NCI-H526 (cell line): ENCODE measurements around the gene KCNIP1.

Experiments used
- DNase-seq, 2 experiments: peaks; one replicate each; lab custom pipeline; 2025; lab: John Stamatoyannopoulos, UW

The KCNIP1 gene

DNA sequence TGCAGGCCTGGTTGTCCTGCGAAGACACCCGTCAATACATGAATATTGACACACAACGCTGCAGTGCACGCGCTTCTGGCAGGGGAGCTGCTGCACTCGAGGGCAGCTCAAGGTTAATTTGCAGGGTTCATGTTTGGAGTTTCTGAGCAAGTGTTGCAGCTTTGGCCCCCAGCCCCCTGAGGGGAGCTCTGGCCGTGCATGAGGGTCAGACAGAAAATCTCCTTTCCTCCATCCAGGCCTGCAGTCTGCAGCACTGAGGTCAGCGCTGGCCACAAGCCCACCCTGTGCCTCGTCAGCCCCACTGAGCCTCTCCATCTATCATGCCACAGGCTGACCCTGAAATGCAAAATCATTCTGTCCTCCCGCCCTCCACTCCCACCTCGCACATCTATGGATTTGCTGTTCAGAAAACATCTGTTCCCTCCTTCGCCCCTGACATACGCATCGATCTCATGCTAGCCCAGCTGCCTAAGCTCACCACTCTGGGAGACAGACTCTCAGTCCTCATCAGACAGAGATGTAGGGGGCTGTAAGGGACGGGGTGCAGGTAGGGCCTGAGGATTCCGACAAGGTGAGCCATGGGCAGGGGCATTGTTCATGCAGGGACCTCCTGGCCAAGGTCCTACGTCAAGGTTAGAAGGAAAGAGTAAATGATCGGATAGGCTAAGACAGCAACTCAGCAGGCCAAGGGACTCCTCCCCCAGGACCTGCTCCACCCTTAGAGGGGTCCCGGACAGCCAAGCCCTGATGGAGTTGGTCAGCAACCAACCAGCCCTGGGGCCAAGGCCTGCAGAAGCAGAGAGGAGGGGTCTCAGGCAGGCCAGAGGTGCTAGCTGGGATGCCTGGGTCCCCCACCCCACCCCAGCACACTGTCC lies 125.1 kb downstream of the KCNIP1 start:
- no peak for DNase-seq

DNA sequence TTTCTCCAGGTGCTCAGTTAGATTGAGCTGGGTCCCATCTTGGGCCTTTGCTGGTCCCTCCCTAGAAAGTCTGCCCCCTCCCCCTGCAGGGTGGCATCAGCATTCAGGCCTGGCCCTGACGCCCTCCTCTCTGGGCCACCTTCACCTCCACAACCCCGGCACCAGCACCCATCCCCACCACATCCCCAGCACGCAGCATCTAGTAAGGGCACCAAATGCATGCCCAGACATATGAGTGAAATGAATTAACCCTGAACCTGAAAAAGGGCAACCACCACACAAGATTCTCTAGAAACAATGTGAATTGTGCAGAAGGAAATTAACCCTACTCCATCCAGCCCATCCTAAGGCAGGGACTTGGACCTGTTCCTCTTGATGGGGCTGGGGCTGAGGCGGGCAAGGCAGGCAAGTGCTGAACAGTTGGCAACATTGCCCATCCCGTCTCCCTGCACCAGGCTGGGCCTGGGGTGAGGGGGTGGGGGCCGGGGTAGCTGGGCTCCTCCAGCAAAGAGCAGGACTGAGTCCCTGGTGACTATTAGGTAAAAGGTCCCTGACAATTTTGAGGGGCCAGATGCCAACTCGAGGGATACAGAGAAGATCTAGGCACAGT lies 125.9 kb downstream of the KCNIP1 start:
- DNase-seq, result no peak

DNA sequence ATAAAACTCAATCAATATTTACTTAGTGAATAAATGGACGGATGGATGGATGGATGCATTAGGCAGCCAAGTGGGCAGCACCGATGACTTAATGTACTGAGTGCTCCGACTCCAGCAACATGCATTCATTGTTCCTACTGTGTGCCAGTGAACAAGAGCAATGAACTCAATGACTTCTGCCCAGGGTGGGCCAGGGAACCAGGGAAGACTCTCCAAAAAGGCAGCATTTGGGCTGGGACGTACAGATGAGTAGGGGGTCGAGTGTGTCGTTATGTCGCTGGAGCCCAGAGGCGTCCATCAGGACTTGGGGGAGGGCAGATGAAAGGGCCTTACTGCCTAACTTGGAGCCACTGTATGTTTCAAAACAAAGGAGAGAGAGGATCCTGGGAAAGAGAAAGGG lies 126.4 kb downstream of the KCNIP1 start:
- no peak for DNase-seq

DNA sequence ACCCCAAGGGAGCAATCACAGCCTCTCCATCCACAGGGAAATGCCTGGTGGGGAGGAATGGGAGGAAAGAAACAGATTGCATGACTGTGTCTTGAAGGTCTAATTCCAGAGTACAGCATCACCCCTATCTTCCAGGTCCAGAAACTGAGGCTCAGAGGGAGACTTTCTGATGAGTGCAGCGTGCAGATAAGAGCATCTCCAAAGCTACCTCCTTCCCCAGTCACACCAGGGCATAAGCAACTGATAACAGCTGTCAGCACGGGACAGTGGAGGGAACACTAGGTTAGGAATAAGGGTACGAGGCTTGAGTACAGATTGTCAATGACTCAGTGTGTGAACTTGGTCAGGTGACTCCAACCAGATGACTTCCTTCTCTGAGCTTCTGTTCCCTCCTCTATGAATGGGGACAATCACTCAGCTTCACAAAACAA lies 126.9 kb downstream of the KCNIP1 start:
- no peak for DNase-seq

DNA sequence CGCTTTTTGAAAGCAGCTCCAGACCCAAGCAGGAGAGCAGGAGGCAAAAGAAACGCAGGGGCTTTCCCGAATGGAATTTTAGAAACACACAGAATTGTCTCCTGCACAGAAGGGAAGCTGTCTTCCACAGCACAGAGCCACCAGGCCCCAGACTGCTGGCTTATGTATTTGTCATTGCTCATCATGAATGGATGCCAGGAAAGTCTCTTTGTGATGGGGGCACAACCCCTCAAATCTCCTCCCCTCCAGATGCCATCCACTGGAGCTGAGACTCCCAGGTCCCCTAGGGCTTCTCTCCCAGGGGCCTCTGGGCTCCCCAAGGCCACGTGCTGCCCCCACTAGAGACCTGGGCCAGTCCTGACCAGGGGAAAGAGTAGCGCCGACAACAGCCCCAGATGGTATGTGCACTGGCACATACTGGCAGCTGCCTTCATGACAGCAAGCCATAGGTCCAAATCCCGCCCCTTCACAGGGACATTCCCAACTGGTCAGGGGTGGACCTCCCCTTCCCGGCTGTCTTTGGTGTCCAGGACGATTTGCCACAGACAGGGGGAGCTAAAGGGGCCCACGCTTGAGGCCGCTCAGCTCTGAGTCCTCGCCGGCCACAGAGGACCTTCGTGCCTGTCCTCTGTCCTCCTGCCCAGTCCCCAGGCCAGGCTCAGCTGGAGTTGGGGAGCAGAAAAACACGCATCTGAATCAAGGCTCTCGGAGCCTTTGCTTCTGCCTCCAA lies 127.8 kb downstream of the KCNIP1 start:
- peak in 1 of 2 experiments; percentile 13 for DNase-seq

DNA sequence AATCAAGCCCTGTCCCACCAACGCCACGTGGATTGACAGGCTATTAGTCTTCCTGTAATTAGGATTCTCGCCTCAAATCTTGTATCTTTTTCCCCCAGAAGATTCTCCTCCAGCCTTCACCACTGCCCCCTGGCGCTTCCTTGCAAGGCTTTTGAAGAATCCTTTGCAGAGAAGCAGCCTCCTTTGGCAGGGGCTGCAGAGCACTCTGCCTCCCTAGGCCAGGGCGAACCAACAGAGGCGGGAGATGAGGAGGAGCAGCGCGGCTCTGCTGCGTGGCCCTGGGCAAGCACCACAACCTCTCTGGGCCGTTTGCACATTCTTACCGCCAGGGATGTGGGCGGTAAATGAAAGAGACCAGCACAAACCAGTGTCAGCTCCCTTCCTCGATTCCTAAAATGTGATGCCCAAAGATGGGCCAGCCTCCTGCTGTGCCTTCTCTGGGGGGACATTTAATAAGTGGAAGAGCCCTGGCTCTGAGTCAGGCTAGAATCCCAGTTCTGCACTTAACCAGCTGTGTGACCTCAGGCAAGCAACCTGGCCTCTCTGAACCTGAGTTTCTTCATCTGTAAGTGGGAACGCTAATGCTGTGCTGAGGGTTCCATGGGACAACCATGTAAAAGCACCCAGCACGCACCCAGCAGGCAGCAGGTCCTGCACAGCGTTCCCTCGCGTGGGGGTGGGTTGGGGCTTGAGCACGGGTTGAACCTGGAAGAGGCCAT lies 128.6 kb downstream of the KCNIP1 start:
- DNase-seq, result no peak

DNA sequence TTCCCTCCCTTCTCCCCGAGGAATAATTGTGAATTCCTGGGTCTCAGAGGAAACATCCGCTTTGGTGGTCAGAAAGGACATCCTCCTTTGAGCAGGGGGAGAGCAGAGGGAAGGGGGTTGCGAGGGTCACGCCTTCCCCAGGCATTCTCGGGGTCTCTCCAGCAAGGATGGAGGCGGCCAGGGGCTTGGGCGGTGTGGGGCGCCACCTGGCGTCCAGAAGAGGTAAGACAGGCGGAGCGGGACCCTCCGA lies 129.1 kb downstream of the KCNIP1 start:
- no peak for DNase-seq

DNA sequence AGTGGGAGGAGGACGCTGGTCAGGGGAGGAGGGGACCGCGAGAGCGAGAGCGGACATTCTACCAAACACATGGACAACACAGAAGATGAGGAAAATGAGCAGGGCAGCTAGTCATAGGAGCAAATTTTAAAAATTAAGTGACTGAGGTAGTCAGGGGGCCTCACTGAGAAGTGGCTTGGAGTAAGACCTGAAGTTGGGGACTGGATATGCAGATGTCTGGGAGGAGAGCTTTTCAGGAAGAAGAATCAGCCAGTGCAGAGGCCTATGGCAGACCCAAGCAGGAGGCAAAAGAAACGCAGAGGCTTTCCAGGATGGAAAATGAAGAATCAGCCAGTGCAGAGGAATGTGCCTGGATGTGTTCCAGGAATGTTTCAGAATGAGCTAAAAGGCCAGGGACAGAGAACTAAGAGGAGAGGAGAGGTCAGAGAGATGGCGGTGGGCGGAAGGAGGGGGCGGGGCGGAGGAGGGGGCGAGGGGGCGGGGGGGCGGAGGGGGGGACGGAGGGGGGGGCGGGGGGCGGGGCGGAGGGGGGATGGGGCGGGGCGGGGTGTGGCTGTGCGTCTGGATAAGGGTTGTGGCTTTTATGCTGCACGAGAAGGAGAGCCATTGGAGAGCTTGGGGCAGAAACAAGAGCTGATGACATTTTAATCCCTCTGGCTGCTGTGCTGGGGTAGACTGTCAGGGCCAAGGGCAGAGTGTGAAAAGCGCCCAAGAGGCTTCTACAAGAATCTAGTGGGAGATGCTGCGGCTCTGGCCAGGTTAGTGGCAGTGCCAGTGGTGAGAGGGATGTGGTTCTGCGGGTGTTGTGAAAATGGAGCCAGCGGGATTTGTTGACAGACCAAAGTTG lies 129.6 kb downstream of the KCNIP1 start:
- DNase-seq, result peak; percentile 68 to 76

DNA sequence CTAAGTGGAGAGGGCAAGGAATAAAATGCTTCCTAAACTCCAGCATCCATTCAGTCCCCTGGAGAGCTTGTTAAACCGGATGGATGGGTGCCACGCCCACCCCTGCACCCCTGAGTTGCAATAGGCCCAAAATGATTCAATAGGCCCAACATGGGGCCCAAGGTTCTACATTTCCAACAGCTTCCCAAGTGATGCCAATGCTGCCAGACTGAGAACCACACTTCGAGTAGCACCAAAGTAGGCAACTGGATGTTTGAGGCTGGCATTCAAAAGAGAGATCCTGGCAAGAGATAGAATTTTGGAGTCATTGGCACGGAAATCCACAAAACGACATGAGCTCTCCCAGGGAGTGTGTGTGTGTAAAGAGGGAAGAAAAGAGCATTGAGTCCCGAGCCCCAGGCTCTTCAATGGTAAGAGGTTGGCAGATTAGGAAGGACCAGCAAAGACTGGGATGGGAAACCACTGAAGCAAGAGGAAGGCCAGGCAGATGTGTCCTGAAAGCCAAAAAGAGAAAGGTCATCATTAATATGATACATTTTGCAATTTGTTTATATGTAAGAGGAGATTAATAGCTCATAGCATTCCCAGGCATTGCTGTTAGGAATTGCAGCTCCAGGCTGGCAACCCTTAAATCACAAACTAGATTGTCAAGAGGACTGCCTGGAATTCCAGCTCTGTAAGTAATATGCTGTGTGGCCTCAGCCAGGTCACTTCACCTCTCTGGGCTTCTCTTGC lies 130.6 kb downstream of the KCNIP1 start:
- no peak for DNase-seq

DNA sequence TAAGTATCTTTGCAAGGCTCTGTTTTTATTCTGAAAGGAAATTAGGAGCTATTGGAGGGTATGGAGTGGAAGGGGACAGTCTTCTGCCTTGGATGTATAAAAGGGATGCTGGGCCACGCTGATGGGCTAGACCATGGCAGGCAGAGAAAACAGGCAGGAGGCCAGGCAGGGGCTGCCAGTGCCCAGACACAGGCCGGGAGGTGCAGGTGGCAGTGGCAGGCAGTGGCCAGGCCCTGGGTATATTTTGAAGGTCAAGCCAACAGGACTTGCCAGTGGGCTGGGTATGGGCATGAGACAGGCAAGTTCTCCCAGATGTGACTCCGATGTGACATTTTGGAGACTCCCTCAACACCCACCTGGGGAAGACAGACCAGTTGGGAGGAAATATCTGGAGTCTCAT lies 131.9 kb downstream of the KCNIP1 start:
- DNase-seq, result no peak

DNA sequence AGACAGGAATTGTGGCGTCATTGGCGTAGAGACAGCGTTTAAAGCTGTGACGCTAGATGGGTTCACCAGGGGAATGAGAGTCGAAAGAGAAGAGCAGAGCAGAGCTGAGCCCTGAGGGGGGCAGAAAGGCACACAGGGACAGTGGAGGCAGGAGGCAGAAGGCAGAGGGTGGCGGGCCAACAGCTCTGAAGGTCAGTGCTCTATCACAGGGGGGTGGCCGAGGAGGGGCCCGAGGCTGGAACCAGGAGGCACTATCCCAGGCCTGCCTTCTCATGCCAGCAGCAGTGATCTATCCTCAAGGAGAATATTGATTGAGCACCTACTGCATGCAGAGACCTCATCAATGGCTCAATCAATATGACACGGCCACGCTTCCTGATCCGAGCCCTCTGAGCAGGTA lies 132.4 kb downstream of the KCNIP1 start:
- DNase-seq, result no peak

DNA sequence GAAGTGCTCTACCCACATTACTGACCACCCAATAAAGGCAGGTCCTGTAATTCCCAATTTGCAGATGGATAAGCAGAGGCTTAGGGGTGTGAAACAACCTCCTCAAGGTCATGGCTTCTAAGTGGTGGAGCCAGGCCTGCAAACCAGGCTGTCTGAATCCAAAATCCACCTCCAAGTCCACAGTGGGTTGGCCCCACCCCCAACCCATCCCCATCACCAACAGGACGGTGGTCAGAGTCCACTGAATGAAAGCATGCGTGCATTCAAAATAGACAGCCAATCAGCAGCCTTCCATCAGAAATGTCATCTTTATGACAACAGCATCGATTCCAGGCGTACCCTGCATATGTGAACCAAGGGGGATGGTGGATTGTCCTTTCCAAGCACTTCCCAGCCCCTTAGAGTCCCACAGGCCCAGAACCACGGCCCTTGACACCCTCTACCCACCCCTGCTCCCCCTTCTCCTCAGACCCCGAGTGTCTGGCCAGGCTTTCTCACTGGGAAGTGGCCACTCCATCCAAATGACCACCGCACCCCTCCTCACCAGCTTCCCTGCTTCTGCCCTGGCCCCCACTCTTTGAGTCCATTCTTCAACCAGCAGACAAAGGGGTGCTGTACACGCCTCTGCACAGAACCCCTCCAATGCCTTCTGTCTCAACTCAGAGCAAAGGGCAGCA lies 133.1 kb downstream of the KCNIP1 start:
- no peak for DNase-seq

DNA sequence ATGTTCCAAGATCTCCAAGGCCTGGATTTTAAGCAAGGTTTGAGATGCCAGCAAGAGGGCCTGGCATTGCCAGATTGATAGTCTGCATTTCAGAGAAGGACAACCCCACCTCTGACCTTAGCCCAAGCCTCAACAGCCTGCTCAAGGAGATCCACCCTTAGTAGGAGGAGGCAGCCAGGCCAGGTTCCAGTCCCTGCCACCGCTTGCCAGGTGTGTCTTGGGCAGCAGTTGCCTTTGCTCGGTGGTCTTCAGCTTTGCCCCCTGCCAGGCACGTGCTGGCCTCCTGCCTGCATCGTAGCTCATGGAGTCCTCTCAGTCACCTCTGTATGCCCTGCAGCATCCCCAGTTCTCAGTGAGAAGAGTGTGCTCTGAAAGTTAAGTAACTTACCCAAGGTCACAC lies 134.2 kb downstream of the KCNIP1 start:
- DNase-seq, result no peak

DNA sequence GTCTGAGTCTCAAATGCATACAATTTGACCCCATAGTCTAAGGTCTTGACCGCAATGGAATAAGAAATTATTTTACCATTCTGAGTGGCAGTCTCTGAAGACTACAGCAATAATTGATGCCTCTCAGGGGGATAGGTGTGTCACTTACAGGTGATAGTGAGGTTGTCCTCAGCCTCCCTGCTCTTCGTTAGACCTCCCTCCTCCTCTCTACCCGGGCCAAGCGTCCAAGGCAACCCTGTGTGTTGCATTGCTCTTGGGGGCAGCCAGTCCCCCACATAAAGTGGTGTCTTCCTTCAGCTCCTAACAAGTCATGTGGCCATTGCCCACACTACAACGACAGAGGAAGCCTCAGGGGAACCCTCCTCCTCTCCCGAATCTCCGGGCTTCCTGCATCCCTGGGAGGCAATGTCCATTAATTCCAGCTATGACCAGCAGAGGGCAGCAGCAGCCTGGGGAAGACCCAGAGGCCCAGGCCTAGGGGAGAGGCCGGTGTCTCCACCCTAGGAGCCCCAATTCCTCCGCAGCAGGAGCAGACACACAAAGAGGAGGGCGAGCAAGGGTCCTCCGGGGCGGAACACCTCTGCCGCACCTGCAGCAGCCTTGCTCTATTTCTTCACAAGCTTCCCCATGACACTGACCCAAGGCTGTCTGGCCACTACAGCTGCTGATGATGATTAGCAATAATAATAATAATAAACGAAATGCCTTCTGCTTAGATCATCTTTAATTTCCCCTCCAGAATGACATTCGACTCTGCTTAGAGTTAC lies 134.8 kb downstream of the KCNIP1 start:
- peak; percentile 10 to 76 for DNase-seq

DNA sequence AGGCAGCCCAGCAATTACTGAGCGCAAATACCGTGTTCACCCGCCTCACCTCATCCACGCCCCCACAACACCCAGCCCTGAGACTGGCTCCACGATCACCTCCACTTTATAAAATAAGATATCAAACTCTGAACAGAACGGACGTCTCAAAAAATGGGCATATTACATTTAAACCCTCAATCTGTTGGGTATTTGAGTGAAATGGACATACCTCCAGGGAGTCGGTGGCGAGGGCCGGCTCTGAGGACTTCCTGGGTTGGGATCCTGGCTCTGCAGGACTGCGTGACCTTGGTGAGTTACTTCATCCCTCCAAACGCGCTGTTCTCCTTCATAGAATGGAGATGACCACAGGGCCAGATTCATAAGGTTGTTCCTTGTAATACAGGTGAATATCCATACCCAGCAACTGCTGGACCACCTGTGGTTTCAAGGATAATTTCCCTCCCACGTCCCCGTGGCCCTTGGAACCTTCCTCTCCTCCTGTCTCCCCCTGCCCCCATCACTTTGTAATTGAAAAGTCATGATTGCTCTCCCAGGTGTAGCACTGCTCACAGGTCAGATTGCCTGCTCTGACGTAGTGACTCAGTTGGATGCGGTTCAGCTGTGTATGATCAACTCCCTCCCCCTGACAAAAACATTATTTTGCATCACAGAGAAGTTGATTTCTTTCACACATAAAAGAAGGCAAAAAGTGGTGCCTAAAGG lies 135.6 kb downstream of the KCNIP1 start:
- DNase-seq, result no peak

DNA sequence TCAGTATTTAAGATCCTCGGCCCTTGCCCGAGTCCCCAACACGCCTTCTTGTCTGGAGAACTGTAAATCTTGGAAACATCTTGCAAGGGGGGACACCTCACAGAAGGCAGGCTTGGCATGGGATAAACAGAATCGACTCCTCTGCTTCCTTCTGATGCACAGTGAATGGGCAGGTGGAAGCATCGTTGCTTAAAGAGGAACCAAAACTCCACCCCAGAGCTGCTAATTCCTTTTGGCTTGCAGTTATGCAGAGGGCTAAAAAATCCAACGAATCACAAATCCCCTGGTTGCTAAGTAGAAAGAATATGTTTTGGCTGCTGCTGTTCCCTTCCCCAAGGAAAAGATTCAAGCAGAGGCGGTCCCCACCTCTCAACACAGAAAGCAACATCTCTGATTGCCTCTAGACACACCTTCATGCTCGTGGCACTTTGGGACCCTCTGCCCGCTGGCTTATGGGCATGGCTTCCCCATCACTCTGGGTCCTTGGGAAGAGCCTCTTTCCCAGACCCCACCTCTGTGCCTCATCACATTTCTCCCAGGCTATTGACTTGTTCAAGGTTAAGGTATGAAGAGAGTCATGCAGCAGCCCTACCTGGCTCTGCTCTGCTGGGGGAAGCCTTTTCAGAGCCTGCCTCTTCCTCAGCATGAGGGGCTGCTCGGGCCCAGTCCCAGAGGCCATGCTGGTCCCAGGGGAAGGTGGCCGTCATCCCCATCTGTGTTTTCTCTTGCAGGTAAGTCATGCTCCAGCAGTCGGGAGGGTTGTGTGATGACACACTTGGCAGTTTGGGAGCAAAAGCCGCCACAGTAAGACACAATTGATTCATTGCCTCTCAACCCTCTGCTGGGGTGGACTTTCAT lies 137.1 kb downstream of the KCNIP1 start:
- no peak for DNase-seq

DNA sequence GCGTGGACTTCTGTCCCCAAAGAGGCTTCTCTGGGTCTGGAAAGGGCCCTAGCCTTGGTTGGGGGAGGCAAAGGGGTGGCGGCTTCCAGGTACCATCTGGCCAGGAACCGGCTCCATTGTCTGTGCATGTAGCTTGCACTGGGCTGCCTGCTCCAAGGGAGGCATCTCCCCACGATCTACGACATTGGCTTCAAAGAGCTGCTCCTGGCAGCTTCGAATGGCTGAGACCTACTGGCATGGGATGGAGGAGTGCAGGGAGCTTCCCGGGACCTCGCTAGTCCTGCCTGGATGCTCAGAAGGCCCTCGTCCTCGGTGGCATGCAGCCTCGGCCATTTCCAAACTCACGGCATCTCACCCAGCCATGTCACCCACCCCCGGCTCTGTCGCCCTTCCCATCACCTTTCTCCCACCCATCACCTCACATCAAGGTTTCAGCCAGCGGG lies 137.8 kb downstream of the KCNIP1 start:
- DNase-seq, result no peak
